NCI-H1092 treated with DMSO at 0.1 percent for 48 hours (cell line): Measurements from ENCODE around the gene SUN5.

ENCODE experiments used
- DNase-seq: peaks from one replicate; lab custom pipeline; 2025; lab: John Stamatoyannopoulos, UW

The SUN5 gene

GRCh38 chr20:32995802-32996201, 8.4 kb downstream of the SUN5 start:
- DNase-seq, result no peak

- no peak for DNase-seq
Measured at GRCh38 chr20:32993496-32994050, 10.7 kb downstream of the SUN5 start.

GRCh38 chr20:32991792-32992641, 12.2 kb downstream of the SUN5 start:
- no peak for DNase-seq

- no peak for DNase-seq
Measured at GRCh38 chr20:32991383-32991782, 12.8 kb downstream of the SUN5 start.

- no peak for DNase-seq
Measured at GRCh38 chr20:32990426-32990825, 13.8 kb downstream of the SUN5 start.

GRCh38 chr20:32989507-32990283, 14.5 kb downstream of the SUN5 start:
- DNase-seq, result no peak

GRCh38 chr20:32988008-32988407, 16.2 kb downstream of the SUN5 start:
- DNase-seq, result no peak

GRCh38 chr20:32987044-32987825, 17.0 kb downstream of the SUN5 start:
- DNase-seq, result no peak

GRCh38 chr20:32986331-32986966, 17.8 kb downstream of the SUN5 start:
- DNase-seq, result no peak

- DNase-seq, result no peak
Measured at GRCh38 chr20:32985596-32985995, 18.6 kb downstream of the SUN5 start.

GRCh38 chr20:32984631-32985354, 19.4 kb downstream of the SUN5 start:
- DNase-seq, result no peak

GRCh38 chr20:32984196-32984595, 20.0 kb downstream of the SUN5 start:
- no peak for DNase-seq

GRCh38 chr20:32983459-32984112, 20.6 kb downstream of the SUN5 start:
- no peak for DNase-seq

GRCh38 chr20:32982617-32983458, 21.4 kb downstream of the SUN5 start:
- peak; percentile 68 for DNase-seq

- no peak for DNase-seq
Measured at GRCh38 chr20:32980990-32981389, 23.2 kb downstream of the SUN5 start.

GRCh38 chr20:32980131-32980941, 23.9 kb downstream of the SUN5 start:
- peak; percentile 87 for DNase-seq

- DNase-seq, result no peak
Measured at GRCh38 chr20:32979201-32979998, 24.8 kb downstream of the SUN5 start.

GRCh38 chr20:32978009-32978335, 26.3 kb downstream of the SUN5 start:
- DNase-seq, result no peak
